IMR-90 (cell line): ENCODE measurements around the gene AHDC1. TPM values are rescaled to one million over a fixed set of nuclear protein-coding genes. Genes with fewer than 3 reads are reported as not detected.

ENCODE experiments used
- ATAC-seq: fragments of 200-7000 bp; cut with Tn5 transposase; 2 replicates; pipeline ENCODE4 v1.9.1; 2020; ENCODE audit warnings: low read depth, mild to moderate bottlenecking, moderate library complexity
- BruUV-seq: library from RNA; stranded (reverse); fragments of 400-500 nt; replicated peaks from 2 replicates; lab custom pipeline; 2021; lab: Mats Ljungman, UMichigan
- CTCF ChIA-PET: fragments of 300-600 bp; formaldehyde crosslinking; extraction: SDS; loops from one replicate; lab custom pipeline; 2021; ENCODE audit warnings: antibody characterized with exemption; lab: Yijun Ruan, JAX
- POLR2A ChIA-PET: fragments of 300-600 bp; sonication (Branson Sonifier 250); formaldehyde crosslinking; loops from one replicate; lab custom pipeline; 2022; ENCODE audit warnings: antibody characterized with exemption; ENCODE audit not compliant: unreplicated experiment; lab: Charles Lee
- DNase-seq: peaks from one replicate; pipeline ENCODE4 v3.0.0; 2013
- H2AFZ ChIP-seq: replicated peaks from 2 replicates; pipeline ENCODE3; 2013; ENCODE audit warnings: low read length, mild to moderate bottlenecking; ENCODE audit not compliant: poor library complexity
- H2AK5ac ChIP-seq: 2 replicates; pipeline ENCODE4 v1.6.1; 2013; ENCODE audit warnings: low read depth, low read length, inconsistent platforms
- H2AK9ac ChIP-seq: replicated peaks from 2 replicates; pipeline ENCODE3; 2013; ENCODE audit warnings: mild to moderate bottlenecking, low read depth, low read length, moderate library complexity; ENCODE audit not compliant: poor library complexity
- H2BK120ac ChIP-seq: 2 replicates; pipeline ENCODE4 v1.6.1; 2013; ENCODE audit warnings: low read depth, low read length, inconsistent platforms
- H2BK15ac ChIP-seq: 3 replicates; pipeline ENCODE4 v1.6.1; 2013; ENCODE audit warnings: low read depth, low read length, inconsistent platforms
- H2BK20ac ChIP-seq: 2 replicates; pipeline ENCODE4 v1.6.1; 2013; ENCODE audit warnings: low read depth, mild to moderate bottlenecking, inconsistent platforms, low read length, moderate library complexity
- H2BK5ac ChIP-seq: 2 replicates; pipeline ENCODE4 v1.6.1; 2013; ENCODE audit warnings: mild to moderate bottlenecking, low read depth, low read length, inconsistent platforms; ENCODE audit not compliant: poor library complexity, severe bottlenecking
- H3K14ac ChIP-seq: replicated peaks from 2 replicates; pipeline ENCODE4 v1.6.1; 2013; ENCODE audit warnings: low read depth, low read length, inconsistent platforms
- H3K18ac ChIP-seq: 2 replicates; pipeline ENCODE4 v1.6.1; 2013; ENCODE audit warnings: low read depth, low read length, control low read depth
- H3K23ac ChIP-seq: 2 replicates; pipeline ENCODE4 v1.6.1; 2013; ENCODE audit warnings: low read depth, low read length, inconsistent platforms
- H3K27ac ChIP-seq: 2 replicates; pipeline ENCODE4 v1.5.1; 2013; ENCODE audit warnings: mild to moderate bottlenecking, control low read depth, low read length; ENCODE audit not compliant: insufficient read depth
- H3K27me3 ChIP-seq: 2 replicates; pipeline ENCODE4 v1.6.1; 2013; ENCODE audit warnings: low read length; ENCODE audit not compliant: control insufficient read depth, insufficient read depth
- H3K36me3 ChIP-seq: 2 replicates; pipeline ENCODE4 v1.6.1; 2013; ENCODE audit warnings: low read length, mixed read lengths; ENCODE audit not compliant: control insufficient read depth, insufficient read depth
- H3K4ac ChIP-seq: 2 replicates; pipeline ENCODE4 v1.6.1; 2013; ENCODE audit warnings: low read depth, low read length, inconsistent platforms
- H3K4me1 ChIP-seq: 2 replicates; pipeline ENCODE4 v1.6.1; 2013; ENCODE audit warnings: low read length, mixed read lengths; ENCODE audit not compliant: control insufficient read depth, insufficient read depth
- H3K4me2 ChIP-seq: 2 replicates; pipeline ENCODE4 v1.6.1; 2013; ENCODE audit warnings: low read depth, mild to moderate bottlenecking, control low read depth, low read length, moderate library complexity
- H3K4me3 ChIP-seq: 2 replicates; pipeline ENCODE4 v1.5.1; 2013; ENCODE audit warnings: low read depth, mild to moderate bottlenecking, control low read depth, low read length, moderate library complexity; ENCODE audit not compliant: insufficient read depth
- H3K56ac ChIP-seq: 2 replicates; pipeline ENCODE4 v1.6.1; 2013; ENCODE audit warnings: low read length, inconsistent platforms; ENCODE audit not compliant: insufficient read depth; ENCODE audit errors: extremely low read depth
- H3K79me1 ChIP-seq, 2 experiments: 2 replicates each; pipeline ENCODE4 v1.6.1; 2013; ENCODE audit warnings: low read length in 2 of 2, inconsistent platforms in 1 of 2, low read depth in 1 of 2
- H3K9ac ChIP-seq: 2 replicates; pipeline ENCODE4 v1.6.1; 2013; ENCODE audit warnings: low read depth, low read length, control low read depth
- H3K9me1 ChIP-seq: 2 replicates; pipeline ENCODE4 v1.6.1; 2013; ENCODE audit warnings: low read length, inconsistent platforms; ENCODE audit not compliant: insufficient read depth
- H3K9me3 ChIP-seq: 2 replicates; pipeline ENCODE4 v1.6.1; 2013; ENCODE audit warnings: low read length; ENCODE audit not compliant: control insufficient read depth, insufficient read depth
- H4K20me1 ChIP-seq: 2 replicates; pipeline ENCODE4 v1.6.1; 2013; ENCODE audit warnings: low read length, inconsistent platforms; ENCODE audit not compliant: insufficient read depth
- H4K5ac ChIP-seq: 2 replicates; pipeline ENCODE4 v1.6.1; 2013; ENCODE audit warnings: mild to moderate bottlenecking, low read depth, low read length, control low read depth
- H4K8ac ChIP-seq, 2 experiments: 2 replicates each; pipeline ENCODE4 v1.6.1; 2013; ENCODE audit warnings: low read depth in 2 of 2, low read length in 2 of 2, control low read depth in 1 of 2, inconsistent platforms in 1 of 2
- H4K91ac ChIP-seq: 2 replicates; pipeline ENCODE4 v1.6.1; 2013; ENCODE audit warnings: low read depth, low read length, inconsistent platforms; ENCODE audit not compliant: insufficient read depth
- BHLHE40 ChIP-seq: fragments of 150-350 bp; IDR thresholded peaks from 2 replicates; pipeline ENCODE4 v1.6.1; 2016; ENCODE audit warnings: mild to moderate bottlenecking, low read depth, low read length
- CEBPB ChIP-seq: IDR thresholded peaks from 2 replicates; pipeline ENCODE4 v1.6.1; 2012; ENCODE audit warnings: low read depth, low read length, improper control_type of control experiment
- CHD1 ChIP-seq: IDR thresholded peaks from 2 replicates; pipeline ENCODE4 v1.6.1; 2012; ENCODE audit warnings: low read depth, low read length, improper control_type of control experiment
- FOS ChIP-seq: fragments of 150-350 bp; IDR thresholded peaks from 2 replicates; pipeline ENCODE4 v1.6.1; 2016; ENCODE audit warnings: low read depth, low read length
- MAFK ChIP-seq: IDR thresholded peaks from 2 replicates; pipeline ENCODE4 v1.6.1; 2012; ENCODE audit warnings: low read depth, low read length, improper control_type of control experiment
- MAZ ChIP-seq: IDR thresholded peaks from 2 replicates; pipeline ENCODE4 v1.6.1; 2012; ENCODE audit warnings: low read depth, mild to moderate bottlenecking, low read length, improper control_type of control experiment, moderate library complexity, borderline replicate concordance
- MXI1 ChIP-seq: IDR thresholded peaks from 2 replicates; pipeline ENCODE4 v1.6.1; 2012; ENCODE audit warnings: low read depth, mild to moderate bottlenecking, low read length, moderate library complexity, borderline replicate concordance
- NFE2L2 ChIP-seq: fragments of 150-350 bp; IDR thresholded peaks from 2 replicates; pipeline ENCODE4 v1.6.1; 2016; ENCODE audit warnings: low read depth, mild to moderate bottlenecking, low read length
- POLR2A ChIP-seq: IDR thresholded peaks from 2 replicates; pipeline ENCODE4 v1.6.1; 2012; ENCODE audit warnings: mild to moderate bottlenecking, low read depth, low read length
- RAD21 ChIP-seq: IDR thresholded peaks from 2 replicates; pipeline ENCODE4 v1.6.1; 2012; ENCODE audit warnings: low read length, improper control_type of control experiment
- RCOR1 ChIP-seq: IDR thresholded peaks from 2 replicates; pipeline ENCODE4 v1.6.1; 2012; ENCODE audit warnings: mild to moderate bottlenecking, low read length, improper control_type of control experiment; ENCODE audit not compliant: insufficient replicate concordance
- RFX5 ChIP-seq: IDR thresholded peaks from 2 replicates; pipeline ENCODE4 v1.8.0; 2012; ENCODE audit warnings: low read depth, mild to moderate bottlenecking, low read length, moderate library complexity
- SMC3 ChIP-seq: fragments of 150-350 bp; IDR thresholded peaks from 2 replicates; pipeline ENCODE4 v1.6.1; 2016; ENCODE audit warnings: low read depth, mild to moderate bottlenecking, antibody characterized with exemption, low read length, moderate library complexity
- WGBS, 2 experiments: methylation state at CpG; one replicate each; pipeline versions ENCODE4 v1.1.5 to v1.1.7; 2013; ENCODE audit warnings: missing lambda C conversion rate in 2 of 2; ENCODE audit not compliant: insufficient read length in 1 of 2; ENCODE audit errors: extremely low coverage in 2 of 2; 5-methylcytosine and 5-hydroxymethylcytosine counted together
- dilution Hi-C: fragments of 300-500 bp; cut with HindIII; formaldehyde crosslinking; loops from one replicate; pipeline ENCODE4 v1.14.3; 2018; ENCODE audit warnings: low sequenced_read_pairs; ENCODE audit not compliant: unreplicated experiment
- in situ Hi-C: fragments of 300-500 bp; cut with MboI; formaldehyde crosslinking; loops from 3 replicates; pipeline ENCODE4 v1.14.3; 2019; ENCODE audit warnings: low sequenced_read_pairs, inconsistent platforms, mixed read lengths
- intact Hi-C: fragments of 100-400 bp; cut with micrococcal nuclease; formaldehyde crosslinking; loops from 2 replicates; pipeline ENCODE4 v1.10.0; 2022
- polyA plus RNA-seq, 3 experiments: library from polyadenylated mRNA; depleted of rRNA; stranded (reverse); fragments of >200 nt; gene quantifications; 2 replicates each; pipeline ENCODE4 v1.2.3, GENCODE V29; 2012; ENCODE audit warnings: low replicate concordance in 1 of 3
- total RNA-seq: library from RNA; depleted of rRNA; stranded (reverse); fragments of >200 nt; gene quantifications from 2 replicates; pipeline ENCODE4 v1.2.3, GENCODE V29; 2012
- TF ChIP-seq, protein P1 (sequence below): fragments of 150-350 bp; IDR thresholded peaks from 2 replicates; pipeline ENCODE4 v1.6.1; 2016; ENCODE audit warnings: low read depth, mild to moderate bottlenecking, low read length, moderate library complexity, borderline replicate concordance
- TF ChIP-seq, protein P2 (sequence below): conservative IDR thresholded peaks from 2 replicates; pipeline ENCODE4 v1.5.1; 2012; ENCODE audit warnings: mild to moderate bottlenecking, low read depth, low read length, improper control_type of control experiment
- TF ChIP-seq, protein P3 (sequence below): fragments of 150-350 bp; IDR thresholded peaks from 2 replicates; pipeline ENCODE4 v1.6.1; 2017; ENCODE audit warnings: mild to moderate bottlenecking, antibody characterized with exemption, low read length, low read depth

The AHDC1 gene
- total and polyA plus RNA-seq, 2 of the 4 experiments (the other 2 are of a cell fraction) = 2.0 to 11.6 TPM

DNA sequence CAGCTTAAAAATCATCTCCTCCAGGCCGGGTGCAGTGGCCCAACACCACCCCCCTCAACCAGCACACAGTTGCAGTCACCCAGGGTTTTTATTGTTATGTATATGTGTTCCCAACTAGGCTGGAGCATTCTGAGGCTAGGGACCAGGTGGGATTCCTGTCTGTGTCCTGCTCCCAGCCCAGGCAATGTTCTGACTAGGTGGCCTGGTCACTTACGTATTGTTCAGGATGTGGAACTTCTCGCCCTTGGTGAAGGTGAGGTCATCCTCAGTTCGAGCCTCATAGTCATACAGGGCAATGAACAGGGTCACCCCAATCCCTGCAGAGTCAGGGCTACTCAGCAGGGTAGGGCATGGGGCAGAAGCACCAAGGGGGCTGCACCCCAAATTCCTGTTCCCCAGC is 18.9 kb upstream of the AHDC1 start:
- Histone ChIP-seq H2AK9ac (no peak overlapping the region), H3K4ac (no peak overlapping the region), H3K9me1 (no peaks in the 10 kb centered on the region; the same call in 1 of the 2 replicates), H3K14ac (no peak overlapping the region), H3K36me3 (no peaks in the 10 kb centered on the region), H3K9ac (no peak overlapping the region), H4K5ac (no peak overlapping the region), H2BK5ac (no peak overlapping the region), H3K18ac (no peak overlapping the region), H3K56ac (no peak overlapping the region), H3K9me3 (no peaks in the 10 kb centered on the region), H2BK15ac (no peak overlapping the region), H3K27me3 (peaks cover 18% of the 10 kb centered on the region), H2BK120ac (no peak overlapping the region), H3K79me1 (no peaks in the 10 kb centered on the region), H3K27ac (no peak overlapping the region), H3K4me3 (no peak overlapping the region), H4K20me1 (no peaks in the 10 kb centered on the region), H2AFZ (no peak overlapping the region), H4K91ac (no peak overlapping the region), H3K4me1 (no peaks in the 10 kb centered on the region), H4K8ac (no peak overlapping the region), H2BK20ac (no peak overlapping the region), H3K4me2 (no peak overlapping the region), H2AK5ac (no peak overlapping the region), H3K23ac (no peak overlapping the region)
- no CpG with 5 or more reads among the region's 4 CpGs for WGBS, 2 experiments
- intact Hi-C loops = no loop called here
- in situ Hi-C loops = no loop called here
- POLR2A ChIA-PET = no interaction called here
- ATAC-seq (no peak), DNase-seq (no peak)
- BruUV-seq = no TSS peak
- dilution Hi-C loops = no loop called here
- TF ChIP-seq RFX5 = no peak
- TF ChIP-seq MAZ = no peak
- TF ChIP-seq, protein P1, sequence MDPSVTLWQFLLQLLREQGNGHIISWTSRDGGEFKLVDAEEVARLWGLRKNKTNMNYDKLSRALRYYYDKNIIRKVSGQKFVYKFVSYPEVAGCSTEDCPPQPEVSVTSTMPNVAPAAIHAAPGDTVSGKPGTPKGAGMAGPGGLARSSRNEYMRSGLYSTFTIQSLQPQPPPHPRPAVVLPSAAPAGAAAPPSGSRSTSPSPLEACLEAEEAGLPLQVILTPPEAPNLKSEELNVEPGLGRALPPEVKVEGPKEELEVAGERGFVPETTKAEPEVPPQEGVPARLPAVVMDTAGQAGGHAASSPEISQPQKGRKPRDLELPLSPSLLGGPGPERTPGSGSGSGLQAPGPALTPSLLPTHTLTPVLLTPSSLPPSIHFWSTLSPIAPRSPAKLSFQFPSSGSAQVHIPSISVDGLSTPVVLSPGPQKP = no peak
- TF ChIP-seq, protein P2, sequence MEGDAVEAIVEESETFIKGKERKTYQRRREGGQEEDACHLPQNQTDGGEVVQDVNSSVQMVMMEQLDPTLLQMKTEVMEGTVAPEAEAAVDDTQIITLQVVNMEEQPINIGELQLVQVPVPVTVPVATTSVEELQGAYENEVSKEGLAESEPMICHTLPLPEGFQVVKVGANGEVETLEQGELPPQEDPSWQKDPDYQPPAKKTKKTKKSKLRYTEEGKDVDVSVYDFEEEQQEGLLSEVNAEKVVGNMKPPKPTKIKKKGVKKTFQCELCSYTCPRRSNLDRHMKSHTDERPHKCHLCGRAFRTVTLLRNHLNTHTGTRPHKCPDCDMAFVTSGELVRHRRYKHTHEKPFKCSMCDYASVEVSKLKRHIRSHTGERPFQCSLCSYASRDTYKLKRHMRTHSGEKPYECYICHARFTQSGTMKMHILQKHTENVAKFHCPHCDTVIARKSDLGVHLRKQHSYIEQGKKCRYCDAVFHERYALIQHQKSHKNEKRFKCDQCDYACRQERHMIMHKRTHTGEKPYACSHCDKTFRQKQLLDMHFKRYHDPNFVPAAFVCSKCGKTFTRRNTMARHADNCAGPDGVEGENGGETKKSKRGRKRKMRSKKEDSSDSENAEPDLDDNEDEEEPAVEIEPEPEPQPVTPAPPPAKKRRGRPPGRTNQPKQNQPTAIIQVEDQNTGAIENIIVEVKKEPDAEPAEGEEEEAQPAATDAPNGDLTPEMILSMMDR = no peak
- TF ChIP-seq RAD21 = no peak
- TF ChIP-seq BHLHE40 = no peak
- TF ChIP-seq CHD1 = no peak
- no peak for TF ChIP-seq MXI1
- TF ChIP-seq, protein P3, sequence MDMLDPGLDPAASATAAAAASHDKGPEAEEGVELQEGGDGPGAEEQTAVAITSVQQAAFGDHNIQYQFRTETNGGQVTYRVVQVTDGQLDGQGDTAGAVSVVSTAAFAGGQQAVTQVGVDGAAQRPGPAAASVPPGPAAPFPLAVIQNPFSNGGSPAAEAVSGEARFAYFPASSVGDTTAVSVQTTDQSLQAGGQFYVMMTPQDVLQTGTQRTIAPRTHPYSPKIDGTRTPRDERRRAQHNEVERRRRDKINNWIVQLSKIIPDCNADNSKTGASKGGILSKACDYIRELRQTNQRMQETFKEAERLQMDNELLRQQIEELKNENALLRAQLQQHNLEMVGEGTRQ = no peak
- TF ChIP-seq SMC3 = no peak
- no peak for TF ChIP-seq RCOR1
- TF ChIP-seq CEBPB = no peak
- no peak for TF ChIP-seq MAFK
- no peak for TF ChIP-seq NFE2L2
- TF ChIP-seq FOS = no peak
- TF ChIP-seq POLR2A = no peak
- CTCF ChIA-PET = no interaction called here
